Measurements from ENCODE around the gene TNKS1BP1. TPM values are rescaled to one million over a fixed set of nuclear protein-coding genes. Genes with fewer than 3 reads are reported as not detected.

Gene TNKS1BP1
- total and polyA plus RNA-seq, 2 experiments from 2014 or later: 64.2 to 72.2 TPM

GRCh38 chr11:57266157-57266556 is 58.6 kb downstream of the TNKS1BP1 start:
- H3K27me3 ChIP-seq (ENCODE audit: insufficient read depth): no peaks in the 10 kb centered on the region
- no peak overlapping the region for H2AFZ ChIP-seq
- TF ChIP-seq ETS1 (IDR thresholded peaks at IDR 0.05) (no peak), POLR2AphosphoS5 (IDR thresholded peaks at IDR 0.05; ENCODE audit: low read depth) (no peak), EZH2 (IDR thresholded peaks at IDR 0.05; ENCODE audit: low read depth, unreplicated experiment) (no peak), ZNF114 (CRISPR knock-in tag; IDR thresholded peaks at IDR 0.05) (no peak), EZH2phosphoT487 (IDR thresholded peaks at IDR 0.05; ENCODE audit: unreplicated experiment) (no peak)
- Mint-ChIP-seq H3K36me3 (ENCODE audit: low read depth) (peaks cover 31% of the 10 kb centered on the region; the same call in 2 of the 3 replicates), H3K4me3 (no peak overlapping the region), H3K9me3 (peaks cover 33% of the 10 kb centered on the region), H3K4me1 (peaks cover 22% of the 10 kb centered on the region), H3K27me3 (ENCODE audit: insufficient read depth, low read depth, poor library complexity) (peaks cover 1% of the 10 kb centered on the region), H3K27ac (no peak overlapping the region)
- no peak overlapping the region for H3K4me2 ChIP-seq
- no peaks in the 10 kb centered on the region for H3K79me2 ChIP-seq (replicated peaks; ENCODE audit: insufficient read depth)
- H3K36me3 ChIP-seq (ENCODE audit: insufficient read depth): peaks cover 8% of the 10 kb centered on the region
- H3F3A ChIP-seq (replicated peaks; ENCODE audit: low read depth): 0 out of 2 replicates have a peak, but pooled peaks cover 2% of the 10 kb centered on the region
- no peak for ATAC-seq
- H3K4me1 ChIP-seq (ENCODE audit: insufficient read depth): peaks cover 27% of the 10 kb centered on the region
- no peak overlapping the region for H3K27ac ChIP-seq (ENCODE audit: low read depth)
- H3K4me3 ChIP-seq: no peak overlapping the region
- H3K9me2 ChIP-seq (ENCODE audit: insufficient read depth): peaks cover 12% of the 10 kb centered on the region; the same call in 1 of the 2 replicates
- H4K20me1 ChIP-seq (replicated peaks; ENCODE audit: insufficient read depth): no peaks in the 10 kb centered on the region
- DNase-seq (ENCODE audit: low spot score): no peak

GRCh38 chr11:57263351-57263750 is 61.4 kb downstream of the TNKS1BP1 start:
- Mint-ChIP-seq H3K4me3 (peak overlapping the region; percentile 38; the same call in 1 of the 3 replicates), H3K27ac (peak overlapping the region; percentile 93), H3K4me1 (peaks cover 22% of the 10 kb centered on the region), H3K27me3 (ENCODE audit: insufficient read depth, low read depth, poor library complexity) (no peaks in the 10 kb centered on the region), H3K36me3 (ENCODE audit: low read depth) (peaks cover 33% of the 10 kb centered on the region; the same call in 2 of the 3 replicates), H3K9me3 (peaks cover 35% of the 10 kb centered on the region)
- no peaks in the 10 kb centered on the region for H3K27me3 ChIP-seq (ENCODE audit: insufficient read depth)
- ATAC-seq (peak; percentile 70), DNase-seq (ENCODE audit: low spot score) (peak; percentile 71)
- no peaks in the 10 kb centered on the region for H4K20me1 ChIP-seq (replicated peaks; ENCODE audit: insufficient read depth)
- peak overlapping the region; percentile 30 for H3K4me3 ChIP-seq
- 0 out of 2 replicates have a peak, but pooled peaks cover 2% of the 10 kb centered on the region for H3F3A ChIP-seq (replicated peaks; ENCODE audit: low read depth)
- TF ChIP-seq ETS1 (IDR thresholded peaks at IDR 0.05) (no peak), ZNF331 (CRISPR knock-in tag; IDR thresholded peaks at IDR 0.05; ENCODE audit: low read depth) (no peak), EZH2 (IDR thresholded peaks at IDR 0.05; ENCODE audit: low read depth, unreplicated experiment) (no peak), NANOG (IDR thresholded peaks at IDR 0.05; ENCODE audit: borderline replicate concordance) (0 out of 2 replicates have a peak, but pooled peaks have one; percentile 45), JUNB (IDR thresholded peaks at IDR 0.05; ENCODE audit: unreplicated experiment) (no peak), ZNF114 (CRISPR knock-in tag; IDR thresholded peaks at IDR 0.05) (no peak)
- TF ChIP-seq, protein P1, sequence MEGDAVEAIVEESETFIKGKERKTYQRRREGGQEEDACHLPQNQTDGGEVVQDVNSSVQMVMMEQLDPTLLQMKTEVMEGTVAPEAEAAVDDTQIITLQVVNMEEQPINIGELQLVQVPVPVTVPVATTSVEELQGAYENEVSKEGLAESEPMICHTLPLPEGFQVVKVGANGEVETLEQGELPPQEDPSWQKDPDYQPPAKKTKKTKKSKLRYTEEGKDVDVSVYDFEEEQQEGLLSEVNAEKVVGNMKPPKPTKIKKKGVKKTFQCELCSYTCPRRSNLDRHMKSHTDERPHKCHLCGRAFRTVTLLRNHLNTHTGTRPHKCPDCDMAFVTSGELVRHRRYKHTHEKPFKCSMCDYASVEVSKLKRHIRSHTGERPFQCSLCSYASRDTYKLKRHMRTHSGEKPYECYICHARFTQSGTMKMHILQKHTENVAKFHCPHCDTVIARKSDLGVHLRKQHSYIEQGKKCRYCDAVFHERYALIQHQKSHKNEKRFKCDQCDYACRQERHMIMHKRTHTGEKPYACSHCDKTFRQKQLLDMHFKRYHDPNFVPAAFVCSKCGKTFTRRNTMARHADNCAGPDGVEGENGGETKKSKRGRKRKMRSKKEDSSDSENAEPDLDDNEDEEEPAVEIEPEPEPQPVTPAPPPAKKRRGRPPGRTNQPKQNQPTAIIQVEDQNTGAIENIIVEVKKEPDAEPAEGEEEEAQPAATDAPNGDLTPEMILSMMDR (conservative IDR thresholded peaks at IDR 0.05; ENCODE audit: low read depth in 2 of 2): no peak
- TF ChIP-seq, protein P2, sequence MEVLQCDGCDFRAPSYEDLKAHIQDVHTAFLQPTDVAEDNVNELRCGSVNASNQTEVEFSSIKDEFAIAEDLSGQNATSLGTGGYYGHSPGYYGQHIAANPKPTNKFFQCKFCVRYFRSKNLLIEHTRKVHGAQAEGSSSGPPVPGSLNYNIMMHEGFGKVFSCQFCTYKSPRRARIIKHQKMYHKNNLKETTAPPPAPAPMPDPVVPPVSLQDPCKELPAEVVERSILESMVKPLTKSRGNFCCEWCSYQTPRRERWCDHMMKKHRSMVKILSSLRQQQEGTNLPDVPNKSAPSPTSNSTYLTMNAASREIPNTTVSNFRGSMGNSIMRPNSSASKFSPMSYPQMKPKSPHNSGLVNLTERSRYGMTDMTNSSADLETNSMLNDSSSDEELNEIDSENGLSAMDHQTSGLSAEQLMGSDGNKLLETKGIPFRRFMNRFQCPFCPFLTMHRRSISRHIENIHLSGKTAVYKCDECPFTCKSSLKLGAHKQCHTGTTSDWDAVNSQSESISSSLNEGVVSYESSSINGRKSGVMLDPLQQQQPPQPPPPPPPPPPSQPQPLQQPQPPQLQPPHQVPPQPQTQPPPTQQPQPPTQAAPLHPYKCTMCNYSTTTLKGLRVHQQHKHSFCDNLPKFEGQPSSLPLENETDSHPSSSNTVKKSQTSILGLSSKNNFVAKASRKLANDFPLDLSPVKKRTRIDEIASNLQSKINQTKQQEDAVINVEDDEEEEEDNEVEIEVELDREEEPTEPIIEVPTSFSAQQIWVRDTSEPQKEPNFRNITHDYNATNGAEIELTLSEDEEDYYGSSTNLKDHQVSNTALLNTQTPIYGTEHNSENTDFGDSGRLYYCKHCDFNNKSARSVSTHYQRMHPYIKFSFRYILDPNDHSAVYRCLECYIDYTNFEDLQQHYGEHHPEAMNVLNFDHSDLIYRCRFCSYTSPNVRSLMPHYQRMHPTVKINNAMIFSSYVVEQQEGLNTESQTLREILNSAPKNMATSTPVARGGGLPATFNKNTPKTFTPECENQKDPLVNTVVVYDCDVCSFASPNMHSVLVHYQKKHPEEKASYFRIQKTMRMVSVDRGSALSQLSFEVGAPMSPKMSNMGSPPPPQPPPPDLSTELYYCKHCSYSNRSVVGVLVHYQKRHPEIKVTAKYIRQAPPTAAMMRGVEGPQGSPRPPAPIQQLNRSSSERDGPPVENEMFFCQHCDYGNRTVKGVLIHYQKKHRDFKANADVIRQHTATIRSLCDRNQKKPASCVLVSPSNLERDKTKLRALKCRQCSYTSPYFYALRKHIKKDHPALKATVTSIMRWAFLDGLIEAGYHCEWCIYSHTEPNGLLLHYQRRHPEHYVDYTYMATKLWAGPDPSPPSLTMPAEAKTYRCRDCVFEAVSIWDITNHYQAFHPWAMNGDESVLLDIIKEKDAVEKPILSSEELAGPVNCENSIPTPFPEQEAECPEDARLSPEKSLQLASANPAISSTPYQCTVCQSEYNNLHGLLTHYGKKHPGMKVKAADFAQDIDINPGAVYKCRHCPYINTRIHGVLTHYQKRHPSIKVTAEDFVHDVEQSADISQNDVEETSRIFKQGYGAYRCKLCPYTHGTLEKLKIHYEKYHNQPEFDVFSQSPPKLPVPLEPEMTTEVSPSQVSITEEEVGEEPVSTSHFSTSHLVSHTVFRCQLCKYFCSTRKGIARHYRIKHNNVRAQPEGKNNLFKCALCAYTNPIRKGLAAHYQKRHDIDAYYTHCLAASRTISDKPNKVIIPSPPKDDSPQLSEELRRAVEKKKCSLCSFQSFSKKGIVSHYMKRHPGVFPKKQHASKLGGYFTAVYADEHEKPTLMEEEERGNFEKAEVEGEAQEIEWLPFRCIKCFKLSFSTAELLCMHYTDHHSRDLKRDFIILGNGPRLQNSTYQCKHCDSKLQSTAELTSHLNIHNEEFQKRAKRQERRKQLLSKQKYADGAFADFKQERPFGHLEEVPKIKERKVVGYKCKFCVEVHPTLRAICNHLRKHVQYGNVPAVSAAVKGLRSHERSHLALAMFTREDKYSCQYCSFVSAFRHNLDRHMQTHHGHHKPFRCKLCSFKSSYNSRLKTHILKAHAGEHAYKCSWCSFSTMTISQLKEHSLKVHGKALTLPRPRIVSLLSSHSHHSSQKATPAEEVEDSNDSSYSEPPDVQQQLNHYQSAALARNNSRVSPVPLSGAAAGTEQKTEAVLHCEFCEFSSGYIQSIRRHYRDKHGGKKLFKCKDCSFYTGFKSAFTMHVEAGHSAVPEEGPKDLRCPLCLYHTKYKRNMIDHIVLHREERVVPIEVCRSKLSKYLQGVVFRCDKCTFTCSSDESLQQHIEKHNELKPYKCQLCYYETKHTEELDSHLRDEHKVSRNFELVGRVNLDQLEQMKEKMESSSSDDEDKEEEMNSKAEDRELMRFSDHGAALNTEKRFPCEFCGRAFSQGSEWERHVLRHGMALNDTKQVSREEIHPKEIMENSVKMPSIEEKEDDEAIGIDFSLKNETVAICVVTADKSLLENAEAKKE (CRISPR knock-in tag; IDR thresholded peaks at IDR 0.05): no peak
- peaks cover 8% of the 10 kb centered on the region for H3K36me3 ChIP-seq (ENCODE audit: insufficient read depth)
- H3K79me2 ChIP-seq (replicated peaks; ENCODE audit: insufficient read depth): no peaks in the 10 kb centered on the region
- H3K4me2 ChIP-seq: peak overlapping the region; percentile 61
- H3K4me1 ChIP-seq (ENCODE audit: insufficient read depth): peaks cover 27% of the 10 kb centered on the region
- peak overlapping the region; percentile 92 for H3K27ac ChIP-seq (ENCODE audit: low read depth)
- peak overlapping the region; percentile 12; the same call in 1 of the 2 replicates for H2AFZ ChIP-seq
- H3K9me2 ChIP-seq (ENCODE audit: insufficient read depth): peaks cover 17% of the 10 kb centered on the region; the same call in 1 of the 2 replicates

All from GM23338 (cell line).